CD4-positive, alpha-beta T cell treated with Interferon alpha-2 for 1 hour (primary cell): ENCODE results near the gene ALS2CL.
"Not testable (repeated sequence)": the region's sequence is repeated elsewhere in the genome, so short reads cannot be mapped to it uniquely, and the experiment has no call there.

ENCODE experiments used
- DNase-seq, 2 donors: peaks; one replicate each; pipeline ENCODE4 v3.0.0-alpha.2; 2020 to 2022

The ALS2CL gene

DNA sequence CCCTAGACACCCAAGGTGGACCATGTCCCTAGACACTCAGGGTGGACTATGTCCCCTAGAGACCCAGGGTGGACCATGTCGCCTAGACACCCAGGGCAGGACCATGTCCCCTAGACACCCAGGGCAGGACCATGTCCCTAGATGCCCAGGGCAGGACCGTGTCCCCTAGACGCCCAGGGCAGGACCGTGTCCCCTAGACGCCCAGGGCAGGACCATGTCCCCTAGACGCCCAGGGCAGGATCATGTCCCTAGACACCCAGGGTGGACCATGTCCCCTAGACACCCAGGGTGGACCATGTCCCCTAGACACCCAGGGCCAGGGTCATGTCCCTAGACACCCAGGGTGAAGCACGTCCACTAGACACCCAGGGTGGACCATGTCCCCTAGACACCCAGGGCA, 10.9 kb upstream of the ALS2CL start:
- DNase-seq: not testable (repeated sequence)

DNA sequence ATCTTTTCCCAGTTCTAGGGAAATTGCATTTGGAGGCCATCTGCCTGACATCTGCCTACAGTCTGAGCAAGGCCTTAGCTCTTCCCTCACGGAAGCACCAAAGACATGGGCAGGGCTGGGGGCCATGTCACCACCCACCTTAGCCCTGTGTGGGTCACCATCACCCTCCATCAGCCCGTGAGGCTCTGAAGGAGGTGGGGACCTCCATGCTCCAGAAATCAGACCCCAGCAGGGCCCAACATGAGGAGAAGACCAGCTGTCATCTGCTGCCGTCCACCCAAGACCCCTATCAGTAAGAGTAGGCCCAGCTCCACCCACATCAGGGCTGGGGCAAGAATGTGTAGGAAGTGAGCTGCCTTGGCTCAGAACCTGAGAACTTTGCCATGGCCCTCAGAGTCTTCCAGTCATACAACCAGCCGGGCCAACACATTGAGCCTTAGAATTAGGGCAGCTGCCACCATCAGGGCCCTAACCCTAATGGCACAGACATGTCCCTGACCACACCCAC, 9.6 kb upstream of the ALS2CL start:
- no peak for DNase-seq

DNA sequence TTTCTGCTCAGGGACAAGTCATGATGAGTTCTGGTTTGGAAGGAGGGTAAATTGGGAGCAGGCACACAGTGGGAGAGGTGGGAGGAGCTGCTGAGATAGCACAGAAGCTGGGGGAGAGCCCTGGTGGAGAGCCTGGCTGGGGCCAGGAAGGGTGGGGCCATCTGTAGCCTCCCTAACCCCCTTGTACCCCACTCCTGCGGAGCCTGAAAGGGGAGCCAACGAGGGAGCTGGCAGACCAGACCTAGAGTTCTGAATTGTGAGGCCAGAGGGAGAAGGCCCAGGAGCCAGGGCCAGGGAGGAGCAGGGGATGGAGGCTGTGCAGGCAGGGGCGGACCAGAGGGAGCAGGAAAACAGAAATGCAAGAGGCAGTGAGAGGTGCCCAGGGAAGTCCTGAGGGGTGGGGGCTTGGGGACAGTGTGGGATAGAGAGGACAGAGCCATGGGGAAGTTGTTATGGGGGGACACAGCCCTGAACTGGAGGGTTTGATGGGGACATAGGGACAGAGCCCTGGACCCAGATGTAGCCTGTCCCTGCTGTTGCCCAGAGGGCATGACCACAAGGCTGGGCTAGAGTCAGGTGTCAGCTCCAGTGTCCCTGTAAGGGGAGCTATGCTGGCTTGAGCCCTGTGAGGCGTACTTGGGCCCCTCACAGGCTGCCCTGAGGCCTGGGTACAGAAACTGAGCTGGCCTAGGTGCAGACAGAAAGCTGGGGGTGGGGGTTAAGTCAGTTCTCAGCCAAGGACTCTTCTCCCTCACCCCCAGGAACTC, 8.9 kb upstream of the ALS2CL start:
- no peak for DNase-seq

DNA sequence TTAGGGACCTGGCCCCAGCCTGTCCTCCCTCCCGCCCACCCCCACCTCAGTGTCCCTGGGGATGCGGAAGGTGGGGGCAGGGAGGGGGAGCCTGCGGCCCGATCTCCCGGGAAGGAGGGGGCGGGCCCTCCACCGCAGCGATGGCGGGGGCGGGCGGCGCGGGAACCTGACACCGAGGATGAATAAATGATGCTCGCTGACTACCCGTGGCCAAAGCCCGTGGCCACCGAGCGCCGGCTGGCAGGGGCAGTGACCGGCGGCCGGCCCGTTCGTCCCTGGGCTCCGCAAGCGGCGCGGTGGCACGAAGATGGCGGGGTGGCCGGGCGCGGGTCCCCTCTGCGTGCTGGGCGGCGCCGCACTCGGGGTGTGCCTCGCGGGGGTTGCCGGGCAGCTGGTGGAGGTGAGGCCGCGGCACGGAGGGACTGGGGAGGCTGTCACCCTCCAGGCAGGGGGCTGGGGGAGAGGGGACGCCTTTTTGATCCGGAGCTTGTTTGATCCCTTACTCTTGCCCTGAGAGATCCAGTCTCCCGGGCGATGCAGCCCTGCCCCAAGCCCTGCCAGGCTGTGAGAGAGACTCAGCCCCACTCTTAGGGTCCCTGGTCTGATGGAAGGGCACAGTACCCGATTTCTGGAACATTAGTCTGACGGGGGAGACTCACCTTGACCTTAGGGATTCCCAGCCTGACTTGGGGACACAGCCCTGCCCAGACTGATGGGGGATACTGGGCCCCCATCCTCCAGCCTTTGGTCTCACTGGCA, 7.9 kb upstream of the ALS2CL start, which contains the start of gene TMIE:
TMIE (plus strand) TSS at position 212 of the 759 bp plus-strand sequence; CDS start at position 308, 96 bp downstream.
- no peak for DNase-seq

DNA sequence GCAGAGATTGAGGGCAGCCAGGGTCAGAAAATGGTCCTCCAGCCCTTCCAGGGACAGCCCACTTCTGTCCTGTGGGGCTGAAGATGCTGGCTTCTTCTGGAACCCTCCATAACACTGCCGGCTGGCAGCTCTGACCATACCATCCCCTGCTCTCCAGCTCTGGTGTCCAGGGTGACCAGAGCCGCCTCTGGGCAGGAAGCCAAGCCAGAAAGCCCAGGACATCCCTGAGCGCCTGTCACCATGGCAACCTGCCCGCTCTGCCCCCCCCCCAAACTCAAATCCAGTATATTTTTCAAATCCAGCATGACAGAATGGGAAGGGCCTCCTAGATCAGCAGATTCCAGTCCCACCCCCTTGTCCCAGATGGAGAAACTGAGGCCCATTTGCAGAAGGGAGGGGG, 7.3 kb upstream of the ALS2CL start:
- no peak for DNase-seq

DNA sequence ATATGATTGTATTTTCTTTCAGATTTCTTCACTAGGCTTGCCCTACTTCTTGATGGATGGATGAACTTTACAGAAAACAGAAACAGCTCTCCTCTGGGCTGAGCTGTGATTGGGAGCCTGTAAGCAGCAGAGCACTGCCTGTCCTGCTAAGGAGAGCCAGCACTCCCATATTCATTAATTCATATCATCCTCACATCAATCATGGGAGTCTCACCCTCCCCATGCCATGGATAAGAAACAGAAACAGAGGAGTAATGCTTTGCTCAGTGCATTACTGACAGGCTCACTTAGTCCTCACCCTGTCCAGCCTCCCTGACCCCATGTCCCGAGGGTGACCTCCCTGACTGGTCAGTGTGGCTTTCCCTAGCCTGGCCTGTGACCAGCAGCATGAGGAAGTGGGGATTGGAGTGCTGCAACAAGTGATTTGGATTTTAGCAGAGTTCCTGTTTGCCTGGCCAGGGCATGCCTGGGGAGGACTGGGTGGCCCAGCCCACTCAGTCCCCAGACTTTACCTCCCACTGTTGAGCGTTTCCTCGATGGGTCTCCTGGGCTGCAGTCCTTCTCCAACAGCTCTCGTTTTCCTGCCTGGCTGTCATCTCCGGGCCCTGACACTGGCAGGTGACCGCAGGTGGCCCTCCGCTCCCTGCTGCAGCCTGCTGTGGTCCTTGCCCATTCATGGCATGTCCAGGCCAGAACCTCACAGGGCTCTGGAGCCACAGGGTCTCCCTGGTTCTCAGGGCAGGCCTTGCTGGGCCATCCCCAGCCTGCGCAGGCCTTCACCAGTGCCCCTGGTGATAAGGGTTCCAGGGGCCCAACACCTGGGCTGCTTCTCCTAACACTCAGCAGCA, 6.4 kb upstream of the ALS2CL start:
- DNase-seq: peak in 1 of 2 donors; percentile 51

DNA sequence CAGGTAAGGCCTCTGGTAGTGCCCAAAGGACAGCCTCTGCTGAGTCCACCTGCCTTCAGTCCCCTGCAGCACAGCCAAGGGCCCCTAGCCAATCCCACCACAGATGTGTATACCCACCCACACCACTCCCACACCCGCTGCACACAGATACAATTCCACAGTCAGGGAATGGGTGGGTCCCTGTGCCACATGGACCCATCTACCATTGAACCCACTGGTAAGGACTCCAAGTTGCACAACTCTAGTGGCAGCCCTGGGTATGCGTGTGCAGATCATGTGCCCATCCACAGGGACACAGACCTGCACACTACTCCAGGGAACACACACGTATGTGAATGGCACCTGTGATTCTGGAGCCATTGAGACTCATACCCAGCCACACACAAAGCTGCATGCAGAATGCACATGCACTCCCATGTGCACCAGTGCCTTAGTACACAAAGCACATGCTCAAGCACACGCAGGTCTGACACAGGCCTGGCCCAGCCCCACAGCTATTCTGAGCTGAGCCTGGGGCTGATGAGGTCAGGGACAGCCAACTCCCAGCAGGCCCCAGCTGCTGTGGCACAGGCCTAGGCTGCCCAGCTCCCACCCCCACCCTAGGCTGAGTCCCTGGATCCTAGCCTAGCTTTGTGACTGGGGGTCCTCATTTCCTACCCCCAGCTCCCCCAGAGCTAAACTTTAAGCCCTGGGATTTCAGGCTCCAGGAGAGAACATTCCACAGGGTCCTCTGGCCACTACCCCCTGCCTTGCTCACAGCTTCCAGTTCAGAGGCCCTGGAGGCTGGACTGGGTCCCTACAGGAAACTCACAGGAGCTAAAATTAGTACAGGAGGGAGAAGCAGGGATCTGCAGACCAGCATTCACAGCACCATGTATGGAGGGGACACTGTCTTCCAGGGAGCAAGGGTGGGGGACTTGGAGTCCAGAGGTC, 2.7 kb upstream of the ALS2CL start:
- no peak for DNase-seq

DNA sequence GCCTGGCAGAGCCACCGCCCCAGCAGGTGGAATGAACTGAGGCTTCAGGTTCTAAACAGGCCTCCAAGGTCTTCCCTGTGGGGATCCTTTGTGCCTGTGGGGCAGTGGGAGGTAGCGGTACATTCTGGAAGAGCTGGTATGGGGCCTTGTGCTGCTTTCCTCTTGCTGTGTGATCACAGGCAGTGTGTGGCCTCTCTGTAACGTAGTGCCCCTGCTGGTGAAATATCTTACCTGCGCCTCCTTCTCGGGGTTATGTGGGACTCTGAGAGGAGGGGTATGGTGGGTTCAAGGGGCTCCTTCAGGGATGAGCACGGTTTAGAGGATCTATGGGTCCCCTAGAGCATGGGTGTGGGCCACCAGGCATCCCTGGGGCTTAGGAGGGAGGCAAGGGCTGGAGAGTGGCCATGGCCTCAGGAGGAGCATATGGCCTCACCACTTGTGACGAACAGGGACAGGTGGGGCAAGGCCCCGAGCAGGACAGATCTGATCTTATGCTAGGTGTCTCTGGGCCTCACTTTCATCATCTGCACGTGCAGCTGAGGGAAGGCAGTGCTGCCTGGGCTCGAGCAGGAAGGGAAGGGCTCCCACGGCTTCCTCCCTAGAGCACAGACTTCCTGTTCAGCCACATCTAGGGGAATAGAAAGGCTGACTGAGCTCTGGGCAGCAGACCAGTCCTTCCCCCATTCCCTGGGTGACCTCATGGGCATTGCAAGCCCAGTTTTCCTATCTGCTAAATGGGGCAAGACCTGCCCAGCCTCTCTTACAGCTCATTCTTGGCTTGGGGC, 1.9 kb upstream of the ALS2CL start:
- DNase-seq: peak; percentile 40 to 55

DNA sequence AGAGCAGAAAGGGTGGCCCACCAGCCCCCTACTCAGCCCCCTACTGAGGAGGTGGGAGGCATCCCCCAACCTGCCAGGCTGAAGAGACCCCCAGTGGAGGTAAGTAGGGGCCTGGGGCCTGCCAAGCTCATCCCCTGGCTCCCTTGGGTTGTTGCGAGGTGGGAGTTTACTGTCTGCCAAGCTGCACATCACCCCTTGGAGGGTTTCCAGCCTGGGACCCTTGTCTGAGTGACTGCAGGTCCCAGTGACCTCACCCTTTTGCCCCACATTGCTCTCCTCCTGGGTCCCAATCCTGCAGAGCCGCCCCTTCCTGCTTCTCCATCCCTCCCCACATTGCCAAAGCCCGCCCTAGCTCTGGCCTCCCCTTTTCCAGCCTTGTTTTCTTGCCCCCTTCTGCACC, 1.0 kb upstream of the ALS2CL start:
- no peak for DNase-seq

DNA sequence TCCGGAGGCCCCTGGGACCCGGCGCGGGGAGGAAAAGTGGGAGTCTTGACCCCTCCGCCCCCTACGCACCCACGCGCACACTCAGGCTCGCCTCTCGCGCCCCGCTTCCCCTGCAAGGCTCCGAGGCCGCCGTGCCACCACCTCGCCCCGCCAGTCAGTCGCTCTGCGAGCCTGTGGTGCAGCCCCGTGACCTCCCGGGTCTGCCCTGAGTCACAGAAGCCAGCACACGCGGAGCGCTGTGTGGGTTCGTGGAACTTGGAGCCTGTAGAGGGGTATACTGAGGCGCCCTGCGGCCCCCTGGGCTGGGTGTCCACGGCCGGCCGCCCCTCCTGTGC, 380 bp upstream of the ALS2CL start:
- DNase-seq: no peak

DNA sequence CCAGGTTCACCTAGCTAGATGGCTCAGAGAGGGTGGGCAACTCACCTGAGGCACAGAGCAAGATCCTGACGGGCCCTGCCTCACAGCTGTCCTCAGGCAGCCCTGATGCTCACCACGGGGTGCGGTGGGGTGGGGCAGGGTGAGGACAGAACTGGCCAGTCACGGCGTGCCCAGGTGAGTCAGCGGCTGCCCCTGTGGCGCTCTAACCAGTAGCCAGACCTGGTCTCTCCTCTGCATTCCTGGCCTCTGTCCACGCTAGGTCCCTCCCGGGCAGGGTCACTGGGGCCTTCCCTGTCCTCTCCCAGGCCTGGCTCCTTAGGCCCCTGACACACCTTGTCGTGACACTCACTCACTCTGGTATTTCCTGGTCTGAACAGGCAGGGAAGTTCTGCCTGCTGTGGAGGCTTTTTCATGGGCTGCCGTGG, 901 bp downstream of the ALS2CL start:
- no peak for DNase-seq

DNA sequence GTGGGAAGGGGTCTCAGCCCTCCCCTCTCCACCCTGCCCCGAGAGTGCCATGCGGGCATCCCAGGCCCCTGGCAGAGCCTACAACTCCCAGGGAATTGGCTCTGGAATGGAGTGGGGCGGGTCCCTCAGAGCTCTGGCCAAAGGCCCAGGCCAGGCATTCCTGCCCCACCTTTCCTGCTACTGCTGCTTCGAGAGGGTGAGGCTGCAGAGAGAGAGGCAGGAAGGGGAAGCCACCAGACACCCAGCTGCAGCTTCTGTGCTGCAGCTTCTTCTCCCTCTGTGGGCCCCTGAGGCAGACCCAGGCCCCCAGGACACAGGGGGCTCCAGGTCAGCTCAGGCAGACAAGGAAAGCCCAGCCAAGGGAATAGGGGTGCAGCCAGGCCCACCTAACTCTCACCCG, 2.7 kb downstream of the ALS2CL start:
- DNase-seq: no peak

DNA sequence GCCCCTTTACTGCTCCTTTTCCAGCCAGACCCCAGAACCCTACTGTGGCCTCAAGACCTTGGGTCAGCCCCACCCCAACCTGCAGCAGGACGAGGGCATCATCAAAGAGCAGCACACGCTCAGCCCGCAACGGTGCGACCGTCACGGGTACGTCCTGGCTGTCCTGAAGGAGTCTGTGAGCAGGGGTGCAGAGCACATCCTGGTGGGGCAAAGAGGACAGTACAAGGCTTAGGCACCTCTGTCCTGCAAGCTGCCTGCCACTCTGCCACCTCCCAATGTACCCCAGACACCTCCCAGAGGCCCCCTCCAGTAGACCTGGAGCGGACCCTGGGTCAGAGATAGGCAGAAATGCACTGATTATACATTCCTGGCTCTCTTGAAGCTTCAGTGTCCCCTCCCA, 8.0 kb downstream of the ALS2CL start:
- no peak for DNase-seq

DNA sequence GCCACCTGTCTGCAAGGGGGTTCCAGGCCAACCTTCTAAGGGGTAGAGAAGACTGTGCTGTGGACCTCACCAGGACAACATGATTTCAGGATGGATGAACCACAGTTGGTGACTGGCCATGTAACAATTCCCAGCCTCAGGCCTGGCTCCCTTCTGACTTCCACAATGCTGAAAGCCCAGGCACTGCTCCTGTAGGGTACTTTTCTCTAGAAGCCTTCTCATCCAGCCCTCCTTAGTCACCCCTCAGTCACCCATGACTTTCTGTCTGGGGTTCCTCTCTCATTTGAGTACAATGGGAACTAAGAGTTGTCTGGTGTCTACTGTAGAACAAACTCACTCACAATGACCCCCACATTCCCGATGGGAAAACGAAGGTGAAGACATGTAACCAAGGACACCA, 8.6 kb downstream of the ALS2CL start:
- DNase-seq: no peak

DNA sequence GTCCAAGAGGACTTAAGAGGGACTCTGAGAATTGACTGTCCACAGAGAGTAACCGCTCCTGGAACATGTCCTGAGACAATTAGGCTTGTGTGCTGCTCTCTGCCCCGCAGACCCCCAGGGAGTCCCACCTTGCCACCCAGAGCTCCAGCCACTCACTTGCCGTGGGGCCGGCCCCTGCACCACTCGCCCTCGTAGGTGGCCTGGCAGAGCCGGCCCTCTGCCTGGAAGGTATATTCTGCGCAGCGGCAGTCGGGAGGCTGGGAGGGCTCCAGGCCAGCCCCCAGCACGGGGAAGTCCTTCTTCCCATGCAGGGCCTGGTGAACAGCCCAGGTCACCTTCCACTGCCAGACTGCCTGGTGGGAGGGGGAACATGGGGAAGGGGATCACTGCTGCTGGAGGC, 10.5 kb downstream of the ALS2CL start:
- no peak for DNase-seq

DNA sequence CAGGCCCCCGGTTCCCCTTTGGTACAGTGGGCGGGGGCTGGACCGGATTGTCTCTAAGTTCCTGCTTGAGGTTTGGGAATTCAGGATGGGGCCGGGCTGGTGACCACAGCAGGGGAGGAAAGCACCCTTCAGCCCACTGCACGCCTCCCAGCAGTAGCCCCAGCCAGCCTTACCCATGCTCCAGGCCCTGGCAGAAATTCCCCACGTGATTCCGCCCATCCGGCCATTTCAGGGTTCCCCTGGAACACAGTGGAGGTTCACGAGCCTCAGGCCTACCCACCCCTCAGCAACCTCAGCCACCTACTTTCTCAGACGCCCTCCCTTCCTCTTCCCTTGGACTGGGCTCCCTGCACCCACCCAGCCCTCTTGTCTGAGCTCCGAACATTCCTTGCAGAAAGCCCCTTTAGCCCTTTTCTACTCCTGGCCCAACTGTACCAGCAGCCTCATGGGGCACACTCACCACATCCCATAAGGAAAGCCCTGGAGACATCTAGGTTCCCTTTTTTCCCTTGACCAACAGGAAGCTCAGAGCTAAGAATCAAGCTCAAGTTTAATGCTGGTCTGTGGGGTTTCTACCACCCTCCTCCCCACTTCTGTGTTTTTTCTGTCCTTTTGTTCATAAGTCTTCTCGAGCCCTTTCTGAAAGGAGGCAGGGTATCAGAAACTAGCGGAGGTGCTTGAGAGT, 11.5 kb downstream of the ALS2CL start:
- no peak for DNase-seq

DNA sequence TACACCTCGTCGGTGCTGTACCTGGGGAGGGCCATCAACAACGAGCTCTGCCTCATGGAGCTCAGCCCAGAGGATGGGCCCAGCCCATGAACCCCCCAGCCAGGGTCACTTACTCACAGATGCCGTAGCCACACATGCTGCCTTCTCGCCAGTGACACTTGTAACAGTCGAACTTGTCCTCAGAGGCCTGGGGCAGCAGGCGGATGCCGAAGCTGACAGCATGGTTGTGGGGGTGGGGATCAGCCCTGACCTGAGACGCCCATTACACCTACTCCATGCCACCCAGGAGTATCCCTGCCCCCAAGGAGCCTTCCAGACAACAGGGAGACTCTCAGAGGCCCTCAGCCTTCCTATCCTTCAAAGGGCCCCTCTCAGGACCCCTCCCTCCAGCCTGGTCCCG, 12.1 kb downstream of the ALS2CL start:
- no peak for DNase-seq

DNA sequence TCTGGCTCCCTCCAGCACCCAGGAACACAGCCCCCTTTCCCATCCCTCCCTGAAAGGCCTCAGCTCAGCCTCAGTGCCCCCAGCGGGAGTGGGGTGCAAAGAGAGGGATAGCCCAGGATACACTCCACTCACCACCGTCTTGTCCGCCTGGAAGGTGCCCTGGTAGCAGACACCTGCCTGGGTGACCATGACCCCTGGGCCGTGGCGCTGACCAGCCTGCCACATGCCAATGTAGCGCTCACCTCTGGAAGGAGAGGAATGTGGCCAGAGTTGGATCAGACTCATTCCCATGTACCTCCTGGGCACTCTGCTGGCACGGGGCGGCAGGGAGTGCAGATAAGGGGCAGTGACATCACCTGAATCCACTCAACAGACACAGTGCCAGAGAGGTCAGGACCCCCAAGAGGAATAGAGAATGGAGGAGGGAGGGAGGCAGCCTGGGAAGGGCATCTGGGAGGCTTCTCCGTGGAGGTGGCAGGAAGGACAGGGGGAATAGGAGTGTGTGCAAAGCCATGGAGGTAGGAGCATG, 13.1 kb downstream of the ALS2CL start:
- no peak for DNase-seq

DNA sequence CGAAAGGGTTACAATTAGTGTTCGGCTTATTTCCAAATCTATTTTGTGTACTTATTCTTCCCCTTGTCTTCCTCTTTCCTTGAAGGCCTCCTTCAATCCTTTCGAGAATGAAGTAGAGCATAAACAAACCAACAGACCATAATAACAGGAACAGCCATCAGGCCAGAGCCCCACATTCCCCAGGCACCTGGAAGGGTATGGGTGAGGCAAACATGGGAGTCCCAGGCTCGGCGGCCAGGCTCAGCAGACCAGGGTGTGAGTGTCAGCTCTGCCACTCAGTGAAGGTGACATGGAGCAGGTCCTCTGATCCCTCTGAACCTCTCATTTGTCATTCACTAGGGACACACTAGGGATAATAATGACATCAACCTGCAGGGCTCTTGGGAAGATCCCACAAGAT, 13.8 kb downstream of the ALS2CL start:
- no peak for DNase-seq

DNA sequence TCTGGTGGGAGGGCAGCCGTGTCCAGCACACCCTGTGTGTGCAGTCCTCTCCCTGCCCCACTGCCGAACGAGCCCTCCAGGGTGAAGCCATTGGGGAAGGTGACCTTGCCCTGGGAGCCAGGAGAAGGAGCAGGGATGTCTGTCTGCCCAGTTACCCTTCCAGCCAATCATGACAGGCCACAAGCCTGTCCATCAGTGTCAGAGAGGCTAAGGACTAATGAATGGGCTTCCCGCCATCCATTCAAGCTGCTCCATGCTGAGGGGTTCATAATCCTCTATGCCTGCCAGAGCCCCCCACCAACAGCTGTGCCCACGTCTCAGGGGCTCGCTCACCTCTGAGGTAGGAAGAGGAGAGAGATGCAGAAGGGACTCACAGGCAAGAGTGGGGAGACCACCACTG, 15.2 kb downstream of the ALS2CL start:
- no peak for DNase-seq

DNA sequence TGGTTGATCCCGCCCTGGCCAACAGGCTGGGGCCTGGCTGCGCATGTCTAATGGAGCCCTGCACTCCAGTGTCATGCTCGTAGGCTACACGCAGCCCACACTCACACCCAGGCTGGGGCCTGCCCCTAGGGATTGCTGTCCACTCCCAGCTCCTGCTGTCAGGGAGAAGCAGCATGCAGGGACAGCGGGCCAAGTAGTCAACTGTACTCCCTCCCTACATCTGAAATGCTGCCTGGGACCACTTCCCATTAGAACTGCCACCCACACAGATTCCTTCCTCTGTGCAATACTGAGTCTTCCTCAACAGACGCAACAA, 16.1 kb downstream of the ALS2CL start:
- no peak for DNase-seq
